Mesothelial cell of epicardium (in vitro differentiated cells): Measurements from ENCODE around the gene ABR. TPM values are rescaled to one million over a fixed set of nuclear protein-coding genes. Genes with fewer than 3 reads are reported as not detected.
"Not testable (repeated sequence)": the region's sequence is repeated elsewhere in the genome, so short reads cannot be mapped to it uniquely, and the experiment has no call there.

Source experiments
- DNase-seq, 2 experiments: peaks; one replicate each; pipeline ENCODE4 v3.0.0; 2021; ENCODE audit warnings: low spot score in 2 of 2; ENCODE audit not compliant: unreplicated experiment in 2 of 2
- H3K27ac Mint-ChIP-seq: 2 replicates; pipeline ENCODE4 v1.8.0; 2021; ENCODE audit warnings: mixed read lengths
- H3K27me3 Mint-ChIP-seq: 2 replicates; pipeline ENCODE4 v1.8.0; 2021; ENCODE audit warnings: low read depth, mixed read lengths
- H3K36me3 Mint-ChIP-seq: 2 replicates; pipeline ENCODE4 v1.8.0; 2021; ENCODE audit warnings: mixed read lengths
- H3K4me1 Mint-ChIP-seq: 2 replicates; pipeline ENCODE4 v1.8.0; 2021; ENCODE audit warnings: mixed read lengths
- H3K4me3 Mint-ChIP-seq: 2 replicates; pipeline ENCODE4 v1.8.0; 2021; ENCODE audit warnings: mild to moderate bottlenecking, moderate library complexity, mixed read lengths
- H3K9me3 Mint-ChIP-seq: 2 replicates; pipeline ENCODE4 v1.8.0; 2021; ENCODE audit warnings: mixed read lengths
- CTCF ChIP-seq: fragments of 200-600 bp; sonication (generic); IDR thresholded peaks from one replicate; pipeline ENCODE4 v1.5.0; 2021; ENCODE audit warnings: antibody characterized with exemption; ENCODE audit not compliant: unreplicated experiment
- total RNA-seq: library from RNA; stranded (reverse); gene quantifications from 3 replicates; pipeline ENCODE4 v1.2.1, GENCODE V29; 2021

ABR gene
- total RNA-seq, 1 donor from 2014 or later: 70.1 TPM

GRCh38 chr17:1201132-1201702 lies 21.4 kb upstream of the ABR start:
- no peak for TF ChIP-seq CTCF
- Mint-ChIP-seq H3K27me3 (peaks cover 8% of the 10 kb centered on the region), H3K4me3 (no peak overlapping the region), H3K36me3 (no peaks in the 10 kb centered on the region), H3K9me3 (no peaks in the 10 kb centered on the region), H3K27ac (no peak overlapping the region), H3K4me1 (peaks cover 4% of the 10 kb centered on the region)
- DNase-seq: no peak

- H3K27me3 Mint-ChIP-seq, H3K36me3 Mint-ChIP-seq, H3K9me3 Mint-ChIP-seq, H3K27ac Mint-ChIP-seq, H3K4me1 Mint-ChIP-seq, H3K4me3 Mint-ChIP-seq, DNase-seq: not testable (repeated sequence)
These were observed 19.5 kb upstream of the ABR start for GRCh38 chr17:1199271-1199743.

- peaks cover 4% of the 10 kb centered on the region for H3K4me1 Mint-ChIP-seq
- DNase-seq: no peak
- TF ChIP-seq CTCF: no peak
- no peaks in the 10 kb centered on the region for H3K36me3 Mint-ChIP-seq
- no peak overlapping the region for H3K4me3 Mint-ChIP-seq
- H3K27me3 Mint-ChIP-seq: peaks cover 3% of the 10 kb centered on the region
- H3K27ac Mint-ChIP-seq: no peak overlapping the region
- no peaks in the 10 kb centered on the region for H3K9me3 Mint-ChIP-seq
These were observed 18.2 kb upstream of the ABR start for GRCh38 chr17:1197781-1198490.

GRCh38 chr17:1197379-1197778 lies 17.6 kb upstream of the ABR start:
- no peak for DNase-seq
- no peak overlapping the region for H3K27ac Mint-ChIP-seq

GRCh38 chr17:1196946-1197345 lies 17.2 kb upstream of the ABR start:
- no peak for TF ChIP-seq CTCF
- H3K4me1 Mint-ChIP-seq: peaks cover 4% of the 10 kb centered on the region
- H3K4me3 Mint-ChIP-seq: no peak overlapping the region
- H3K9me3 Mint-ChIP-seq: no peaks in the 10 kb centered on the region
- H3K27me3 Mint-ChIP-seq: peaks cover 3% of the 10 kb centered on the region
- no peak for DNase-seq
- no peak overlapping the region for H3K27ac Mint-ChIP-seq
- H3K36me3 Mint-ChIP-seq: no peaks in the 10 kb centered on the region

More at GRCh38 chr17:1197379-1197778, 17.6 kb upstream of the ABR start:
- Mint-ChIP-seq H3K27me3 (peaks cover 3% of the 10 kb centered on the region), H3K4me1 (peaks cover 4% of the 10 kb centered on the region), H3K9me3 (no peaks in the 10 kb centered on the region), H3K4me3 (no peak overlapping the region), H3K36me3 (no peaks in the 10 kb centered on the region)
- no peak for TF ChIP-seq CTCF

GRCh38 chr17:1192911-1193699 lies 13.3 kb upstream of the ABR start:
- no peak for DNase-seq
- H3K36me3 Mint-ChIP-seq: no peaks in the 10 kb centered on the region
- H3K4me3 Mint-ChIP-seq: no peak overlapping the region
- no peaks in the 10 kb centered on the region for H3K9me3 Mint-ChIP-seq
- H3K27ac Mint-ChIP-seq: no peak overlapping the region
- H3K4me1 Mint-ChIP-seq: peaks cover 4% of the 10 kb centered on the region
- peaks cover 14% of the 10 kb centered on the region for H3K27me3 Mint-ChIP-seq
- no peak for TF ChIP-seq CTCF
